GM19351 (cell line): Measurements from ENCODE around the gene CNIH2.

Experiments
- ATAC-seq: cut with Tn5 transposase; IDR thresholded peaks from one replicate; pipeline ENCODE4 v1.9.1; 2021; ENCODE audit warnings: mild to moderate bottlenecking, moderate library complexity; ENCODE audit not compliant: unreplicated experiment

The CNIH2 gene

GRCh38 chr11:66327171-66328030 is 49.4 kb downstream of the CNIH2 start:
- ATAC-seq = no peak

GRCh38 chr11:66328031-66328301 is 50.0 kb downstream of the CNIH2 start:
- no peak for ATAC-seq

- no peak for ATAC-seq
Measured at GRCh38 chr11:66328302-66329144, 50.5 kb downstream of the CNIH2 start.

- no peak for ATAC-seq
Measured at GRCh38 chr11:66329165-66329673, 51.2 kb downstream of the CNIH2 start.

GRCh38 chr11:66330931-66331330 is 53.0 kb downstream of the CNIH2 start:
- ATAC-seq = no peak

GRCh38 chr11:66331542-66332370 is 53.8 kb downstream of the CNIH2 start:
- no peak for ATAC-seq

GRCh38 chr11:66332371-66333219 is 54.6 kb downstream of the CNIH2 start:
- ATAC-seq = no peak

GRCh38 chr11:66333220-66333877 is 55.4 kb downstream of the CNIH2 start:
- ATAC-seq = no peak
